HepG2 (cell line): ENCODE measurements around the gene DOCK10.

Experiments
- ATF2 ChIP-seq: sonication (generic); formaldehyde crosslinking; IDR thresholded peaks from 2 replicates; pipeline ENCODE4 v1.4.0; 2020; ENCODE audit warnings: missing genetic modification reagents
- POLR2AphosphoS5 ChIP-seq: IDR thresholded peaks from 2 replicates; pipeline ENCODE4 v1.6.1; 2012; ENCODE audit warnings: low read depth, low read length
- ZNF691 ChIP-seq: sonication (generic); formaldehyde crosslinking; IDR thresholded peaks from 2 replicates; pipeline ENCODE4 v1.4.0; 2020; ENCODE audit warnings: missing genetic modification reagents, low read depth, mild to moderate bottlenecking, borderline replicate concordance

GRCh38 chr2:224895377-224895776 lies 146.9 kb downstream of the DOCK10 start:
- no peak for TF ChIP-seq POLR2AphosphoS5
- no peak for TF ChIP-seq ZNF691
- no peak for TF ChIP-seq ATF2 (CRISPR knock-in tag)
